Subcutaneous adipose tissue (tissue), 4 donors: ENCODE data around the gene SC5D. TPM values are rescaled to one million over a fixed set of nuclear protein-coding genes. Genes with fewer than 3 reads are reported as not detected.

Experiments used
- CTCF ChIP-seq: fragments of 450-650 bp; IDR thresholded peaks from one replicate; pipeline ENCODE4 v1.5.1; 2016; ENCODE audit warnings: low read depth, mild to moderate bottlenecking, control low read depth, antibody characterized with exemption, moderate library complexity
- total RNA-seq, 4 donors: library from RNA; depleted of rRNA; stranded (reverse); fragments of >200 nt; gene quantifications; one replicate each; pipeline ENCODE4 v1.1.0, GENCODE V29; 2016

SC5D gene
- total RNA-seq, 4 donors from 2014 or later = 12.2 to 42.1 (median 26.3) TPM

- TF ChIP-seq CTCF = no peak
These were observed 45.2 kb downstream of the SC5D start for GRCh38 chr11:121337740-121338272.

- TF ChIP-seq CTCF = no peak
These were observed 46.0 kb downstream of the SC5D start for GRCh38 chr11:121338536-121338935.

- TF ChIP-seq CTCF = no peak
These were observed 47.5 kb downstream of the SC5D start for GRCh38 chr11:121340032-121340580.

- TF ChIP-seq CTCF = no peak
These were observed 49.0 kb downstream of the SC5D start for GRCh38 chr11:121341609-121342008.

GRCh38 chr11:121344824-121345223, 52.3 kb downstream of the SC5D start:
- TF ChIP-seq CTCF = no peak

- no peak for TF ChIP-seq CTCF
These were observed 54.5 kb downstream of the SC5D start for GRCh38 chr11:121347094-121347493.

- no peak for TF ChIP-seq CTCF
These were observed 55.2 kb downstream of the SC5D start for GRCh38 chr11:121347813-121348212.
